Ascending aorta (tissue), 2 donors: ENCODE results near the gene SLC16A2. TPM values are rescaled to one million over a fixed set of nuclear protein-coding genes. Genes with fewer than 3 reads are reported as not detected.

Experiments
- DNase-seq, 2 donors: peaks; one replicate each; pipeline ENCODE4 v3.0.0-alpha.2; 2019; ENCODE audit warnings: low spot score in 2 of 2
- H3K27ac ChIP-seq, 2 donors: fragments of 200-600 bp; sonication (generic); one replicate each; pipeline ENCODE4 v1.5.1; 2016 to 2017; ENCODE audit warnings: mild to moderate bottlenecking in 1 of 2
- H3K27me3 ChIP-seq: fragments of 200-600 bp; sonication (generic); one replicate; pipeline ENCODE4 v1.5.1; 2017
- H3K36me3 ChIP-seq, 2 donors: fragments of 200-600 bp; sonication (generic); one replicate each; pipeline ENCODE4 v1.5.1; 2016
- H3K4me1 ChIP-seq, 2 donors: fragments of 200-600 bp; sonication (generic); one replicate each; pipeline ENCODE4 v1.5.1; 2016 to 2017; ENCODE audit warnings: mild to moderate bottlenecking in 1 of 2
- H3K4me3 ChIP-seq, 2 donors: fragments of 200-600 bp; sonication (generic); one replicate each; pipeline ENCODE4 v1.5.1; 2016 to 2017; ENCODE audit warnings: mild to moderate bottlenecking in 1 of 2
- H3K9me3 ChIP-seq, 2 donors: fragments of 200-600 bp; sonication (generic); one replicate each; pipeline ENCODE4 v1.5.1; 2016
- CTCF ChIP-seq, 3 experiments: fragments of 200-600 bp in 2 of 3; fragments of 450-650 bp in 1 of 3; sonication (generic) in 2 of 3; IDR thresholded peaks; one replicate each; pipeline ENCODE4 v1.5.1; 2016 to 2019; ENCODE audit warnings: antibody characterized with exemption in 3 of 3, mild to moderate bottlenecking in 1 of 3, moderate library complexity in 1 of 3
- intact Hi-C: fragments of 100-400 bp; cut with DNase I; formaldehyde crosslinking; loops from one replicate; pipeline ENCODE4 v1.15.1; 2023
- total RNA-seq: library from RNA; depleted of rRNA; stranded (reverse); fragments of >200 nt; gene quantifications from one replicate; pipeline ENCODE4 v1.1.0, GENCODE V29; 2016

The SLC16A2 gene
- total RNA-seq, 1 donor from 2014 or later = 10.7 TPM

- Histone ChIP-seq H3K27me3 (no peaks in the 10 kb centered on the region), H3K4me3 (no peak overlapping the region), H3K4me1 (no peaks in the 10 kb centered on the region), H3K27ac (no peak overlapping the region), H3K36me3 (no peaks in the 10 kb centered on the region), H3K9me3 (no peaks in the 10 kb centered on the region)
- no peak for TF ChIP-seq CTCF (IDR thresholded peaks at IDR 0.05)
- no peak for DNase-seq
- intact Hi-C loops = loop anchor here (2.0 kb wide), 1 partner anchor 690 kb away; no protein-coding TSS in a partner anchor
Measured at GRCh38 chrX:74546984-74547383, 125.7 kb downstream of the SLC16A2 start.

- peak; percentile 25 to 88 for DNase-seq
- Histone ChIP-seq H3K9me3 (no peaks in the 10 kb centered on the region), H3K27me3 (no peaks in the 10 kb centered on the region), H3K36me3 (no peaks in the 10 kb centered on the region), H3K4me3 (no peak overlapping the region), H3K4me1 (no peaks in the 10 kb centered on the region), H3K27ac (no peak overlapping the region)
- intact Hi-C loops = loop anchor here (1.0 to 2.0 kb wide), 2 partner anchors 14 to 167 kb away; no protein-coding TSS in a partner anchor
- TF ChIP-seq CTCF (IDR thresholded peaks at IDR 0.05) = peak; percentile 93 to 97 (median 96)
Measured at GRCh38 chrX:74550295-74550802, 129.1 kb downstream of the SLC16A2 start.

GRCh38 chrX:74551934-74552333 is 130.6 kb downstream of the SLC16A2 start:
- intact Hi-C loops = loop anchor here (2.0 kb wide), 1 partner anchor 15 kb away; no protein-coding TSS in a partner anchor
- no peak for TF ChIP-seq CTCF (IDR thresholded peaks at IDR 0.05)
- no peak overlapping the region for H3K4me3 ChIP-seq

GRCh38 chrX:74557378-74557777 is 136.1 kb downstream of the SLC16A2 start:
- no peaks in the 10 kb centered on the region for H3K36me3 ChIP-seq
- no peaks in the 10 kb centered on the region for H3K4me1 ChIP-seq
- H3K9me3 ChIP-seq = no peaks in the 10 kb centered on the region
- DNase-seq = no peak
- no peak for TF ChIP-seq CTCF (IDR thresholded peaks at IDR 0.05)
- H3K27ac ChIP-seq = no peak overlapping the region
- H3K27me3 ChIP-seq = no peaks in the 10 kb centered on the region
- H3K4me3 ChIP-seq = no peak overlapping the region
- intact Hi-C loops = no loop called here

More at GRCh38 chrX:74551934-74552333, 130.6 kb downstream of the SLC16A2 start:
- H3K9me3 ChIP-seq = no peaks in the 10 kb centered on the region
- H3K27ac ChIP-seq = no peak overlapping the region
- no peaks in the 10 kb centered on the region for H3K4me1 ChIP-seq
- no peak for DNase-seq
- H3K36me3 ChIP-seq = no peaks in the 10 kb centered on the region
- H3K27me3 ChIP-seq = no peaks in the 10 kb centered on the region

GRCh38 chrX:74578137-74578536 is 156.8 kb downstream of the SLC16A2 start:
- H3K4me3 ChIP-seq = no peak overlapping the region
- DNase-seq = no peak
- H3K9me3 ChIP-seq = no peaks in the 10 kb centered on the region
- H3K27ac ChIP-seq = no peak overlapping the region
- H3K4me1 ChIP-seq = no peaks in the 10 kb centered on the region
- no peaks in the 10 kb centered on the region for H3K27me3 ChIP-seq
- TF ChIP-seq CTCF (IDR thresholded peaks at IDR 0.05) = no peak
- no peaks in the 10 kb centered on the region for H3K36me3 ChIP-seq
- intact Hi-C loops = no loop called here
